Measurements from ENCODE around the gene TUNAR.

GRCh38 chr14:95896498-95897135, 20.0 kb downstream of the TUNAR start:
- TF ChIP-seq CTCF (IDR thresholded peaks at IDR 0.05) (no peak), POLR2AphosphoS5 (IDR thresholded peaks at IDR 0.05; ENCODE audit: low read depth, low read length) (no peak)
- TF ChIP-seq, protein P1, sequence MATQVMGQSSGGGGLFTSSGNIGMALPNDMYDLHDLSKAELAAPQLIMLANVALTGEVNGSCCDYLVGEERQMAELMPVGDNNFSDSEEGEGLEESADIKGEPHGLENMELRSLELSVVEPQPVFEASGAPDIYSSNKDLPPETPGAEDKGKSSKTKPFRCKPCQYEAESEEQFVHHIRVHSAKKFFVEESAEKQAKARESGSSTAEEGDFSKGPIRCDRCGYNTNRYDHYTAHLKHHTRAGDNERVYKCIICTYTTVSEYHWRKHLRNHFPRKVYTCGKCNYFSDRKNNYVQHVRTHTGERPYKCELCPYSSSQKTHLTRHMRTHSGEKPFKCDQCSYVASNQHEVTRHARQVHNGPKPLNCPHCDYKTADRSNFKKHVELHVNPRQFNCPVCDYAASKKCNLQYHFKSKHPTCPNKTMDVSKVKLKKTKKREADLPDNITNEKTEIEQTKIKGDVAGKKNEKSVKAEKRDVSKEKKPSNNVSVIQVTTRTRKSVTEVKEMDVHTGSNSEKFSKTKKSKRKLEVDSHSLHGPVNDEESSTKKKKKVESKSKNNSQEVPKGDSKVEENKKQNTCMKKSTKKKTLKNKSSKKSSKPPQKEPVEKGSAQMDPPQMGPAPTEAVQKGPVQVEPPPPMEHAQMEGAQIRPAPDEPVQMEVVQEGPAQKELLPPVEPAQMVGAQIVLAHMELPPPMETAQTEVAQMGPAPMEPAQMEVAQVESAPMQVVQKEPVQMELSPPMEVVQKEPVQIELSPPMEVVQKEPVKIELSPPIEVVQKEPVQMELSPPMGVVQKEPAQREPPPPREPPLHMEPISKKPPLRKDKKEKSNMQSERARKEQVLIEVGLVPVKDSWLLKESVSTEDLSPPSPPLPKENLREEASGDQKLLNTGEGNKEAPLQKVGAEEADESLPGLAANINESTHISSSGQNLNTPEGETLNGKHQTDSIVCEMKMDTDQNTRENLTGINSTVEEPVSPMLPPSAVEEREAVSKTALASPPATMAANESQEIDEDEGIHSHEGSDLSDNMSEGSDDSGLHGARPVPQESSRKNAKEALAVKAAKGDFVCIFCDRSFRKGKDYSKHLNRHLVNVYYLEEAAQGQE (IDR thresholded peaks at IDR 0.05; ENCODE audit: insufficient read depth in 1 of 2, low read depth in 2 of 2, low read length in 1 of 2): no peak
